ENCODE data around the gene HSF2. TPM values are rescaled to one million over a fixed set of nuclear protein-coding genes. Genes with fewer than 3 reads are reported as not detected.

The HSF2 gene
- total and polyA plus RNA-seq, 11 donors = 13.1 to 38.7 (median 23.1) TPM

- ATAC-seq (no peak), DNase-seq (no peak)
- Histone ChIP-seq H3K4me1 (no peaks in the 10 kb centered on the region), H3K4me3 (no peak overlapping the region), H3K27ac (no peak overlapping the region), H3K27me3 (no peaks in the 10 kb centered on the region), H3K36me3 (peaks cover 0 to 90% (median 58%) of the 10 kb centered on the region in 9 donors), H3K9me3 (no peaks in the 10 kb centered on the region)
- TF ChIP-seq POLR2A (IDR thresholded peaks at IDR 0.05) (no peak), CTCF (IDR thresholded peaks at IDR 0.05) (no peak)
- intact Hi-C loops (cut with DNase I) = no loop called here
- WGBS, 4 donors = 92 to 97% (median 95%) methylated on average over 3 of the region's 3 CpGs
These were observed 33.4 kb downstream of the HSF2 start for GRCh38 chr6:122432816-122433215.

GRCh38 chr6:122438975-122439374, 39.5 kb downstream of the HSF2 start:
- TF ChIP-seq CTCF (IDR thresholded peaks at IDR 0.05) = no peak
- Histone ChIP-seq H3K36me3 (peaks cover 0 to 89% (median 81%) of the 10 kb centered on the region in 9 donors), H3K9me3 (peaks cover 0 to 3% (median 0%) of the 10 kb centered on the region in 12 donors), H3K4me1 (peaks cover 0 to 2% (median 0%) of the 10 kb centered on the region in 12 donors), H3K27me3 (no peaks in the 10 kb centered on the region), H3K4me3 (no peak overlapping the region), H3K27ac (no peak overlapping the region)
- DNase-seq (no peak), ATAC-seq (peak in 1 of 4 donors; percentile 52)
- intact Hi-C loops (cut with DNase I) = no loop called here
- WGBS, 4 donors = 88 to 100% (median 96%) methylated on average over 1 of the region's 1 CpG

- WGBS, 4 donors = 94 to 100% (median 100%) methylated on average over 1 of the region's 1 CpG
- ATAC-seq (no peak), DNase-seq (no peak)
- TF ChIP-seq CTCF (IDR thresholded peaks at IDR 0.05) = no peak
- Histone ChIP-seq H3K4me3 (no peak overlapping the region), H3K9me3 (no peaks in the 10 kb centered on the region), H3K4me1 (peaks cover 0 to 3% (median 0%) of the 10 kb centered on the region in 12 donors), H3K27me3 (no peaks in the 10 kb centered on the region), H3K36me3 (peaks cover 0 to 98% (median 95%) of the 10 kb centered on the region in 9 donors), H3K27ac (no peak overlapping the region)
- intact Hi-C loops (cut with DNase I) = no loop called here
These were observed 45.8 kb downstream of the HSF2 start for GRCh38 chr6:122445274-122445673.

GRCh38 chr6:122449069-122449468, 49.6 kb downstream of the HSF2 start:
- intact Hi-C loops (cut with DNase I) = no loop called here
- WGBS, 4 donors = 86 to 100% (median 97%) methylated on average over 1 of the region's 1 CpG
- Histone ChIP-seq H3K4me3 (no peak overlapping the region), H3K36me3 (peaks cover 0 to 100% (median 100%) of the 10 kb centered on the region in 9 donors), H3K27ac (no peak overlapping the region), H3K27me3 (no peaks in the 10 kb centered on the region), H3K9me3 (no peaks in the 10 kb centered on the region), H3K4me1 (peaks cover 0 to 8% (median 0%) of the 10 kb centered on the region in 12 donors)
- no peak for DNase-seq
- no peak for ATAC-seq
- TF ChIP-seq CTCF (IDR thresholded peaks at IDR 0.05) = no peak
- TF ChIP-seq POLR2A (IDR thresholded peaks at IDR 0.05) = no peak

Measured in heart left ventricle (tissue), 16 donors.